Astrocyte (in vitro differentiated cells and primary cell): ENCODE measurements around the gene PPP2R2B. TPM values are rescaled to one million over a fixed set of nuclear protein-coding genes. Genes with fewer than 3 reads are reported as not detected.
A peak's percentile ranks its signal among the peaks of the same experiment; 100 is the strongest.
"Not testable (repeated sequence)": the region's sequence is repeated elsewhere in the genome, so short reads cannot be mapped to it uniquely, and the experiment has no call there.

ENCODE experiments used
- DNase-seq: peaks from one replicate; pipeline ENCODE4 v3.0.0-alpha.2; 2010; ENCODE audit warnings: low read depth
- FAIRE-seq: peaks from 2 replicates; lab custom pipeline; 2011; peaks lifted over from hg19 to GRCh38; lab: Jason Lieb, UNC
- H2AFZ ChIP-seq: 2 replicates; pipeline ENCODE4 v1.6.0; 2012; ENCODE audit warnings: low read depth, low read length, inconsistent platforms
- H3K27ac ChIP-seq: 2 replicates; pipeline ENCODE4 v1.5.1; 2011; ENCODE audit warnings: low read depth, low read length, inconsistent platforms
- H3K27me3 ChIP-seq: 2 replicates; pipeline ENCODE4 v1.6.0; 2011; ENCODE audit warnings: low read length, inconsistent platforms; ENCODE audit not compliant: insufficient read depth
- H3K36me3 ChIP-seq: 2 replicates; pipeline ENCODE4 v1.5.1; 2011; ENCODE audit warnings: low read length, inconsistent platforms; ENCODE audit not compliant: insufficient read depth
- H3K4me1 ChIP-seq: 2 replicates; pipeline ENCODE4 v1.5.1; 2011; ENCODE audit warnings: low read length, inconsistent platforms; ENCODE audit not compliant: insufficient read depth
- H3K4me2 ChIP-seq: 2 replicates; pipeline ENCODE4 v1.6.0; 2012; ENCODE audit warnings: low read length, inconsistent platforms
- H3K4me3 ChIP-seq: 2 replicates; pipeline ENCODE4 v1.5.1; 2011; ENCODE audit warnings: low read depth, mild to moderate bottlenecking, low read length, inconsistent platforms; ENCODE audit not compliant: insufficient read depth
- H3K79me2 ChIP-seq: 2 replicates; pipeline ENCODE4 v1.6.0; 2012; ENCODE audit warnings: mild to moderate bottlenecking, low read length, inconsistent platforms; ENCODE audit not compliant: insufficient read depth
- H3K9ac ChIP-seq: 2 replicates; pipeline ENCODE4 v1.6.0; 2012; ENCODE audit warnings: mild to moderate bottlenecking, low read length, inconsistent platforms
- H3K9me3 ChIP-seq: 2 replicates; pipeline ENCODE4 v1.5.1; 2012; ENCODE audit warnings: low read depth, mild to moderate bottlenecking, low read length, inconsistent platforms; ENCODE audit not compliant: insufficient read depth
- H4K20me1 ChIP-seq: 2 replicates; pipeline ENCODE4 v1.6.0; 2012; ENCODE audit warnings: low read length, inconsistent platforms; ENCODE audit not compliant: insufficient read depth
- H3K27ac Mint-ChIP-seq: one replicate; pipeline ENCODE4 v1.8.0; 2021; ENCODE audit warnings: mild to moderate bottlenecking, mixed read lengths; ENCODE audit not compliant: unreplicated experiment
- H3K27me3 Mint-ChIP-seq: one replicate; pipeline ENCODE4 v1.8.0; 2021; ENCODE audit warnings: low read depth, mixed read lengths; ENCODE audit not compliant: unreplicated experiment
- H3K36me3 Mint-ChIP-seq: one replicate; pipeline ENCODE4 v1.8.0; 2021; ENCODE audit warnings: low read depth, mixed read lengths; ENCODE audit not compliant: unreplicated experiment
- H3K4me1 Mint-ChIP-seq: one replicate; pipeline ENCODE4 v1.8.0; 2021; ENCODE audit warnings: low read depth, mixed read lengths; ENCODE audit not compliant: unreplicated experiment
- H3K4me3 Mint-ChIP-seq: one replicate; pipeline ENCODE4 v1.8.0; 2021; ENCODE audit warnings: mild to moderate bottlenecking, moderate library complexity, mixed read lengths; ENCODE audit not compliant: unreplicated experiment
- H3K9me3 Mint-ChIP-seq: one replicate; pipeline ENCODE4 v1.8.0; 2021; ENCODE audit warnings: mild to moderate bottlenecking, mixed read lengths; ENCODE audit not compliant: unreplicated experiment
- EZH2 ChIP-seq: IDR thresholded peaks from 2 replicates; pipeline ENCODE4 v1.6.1; 2012; ENCODE audit warnings: mild to moderate bottlenecking, low read length, inconsistent platforms; ENCODE audit not compliant: insufficient read depth
- total RNA-seq: library from RNA; stranded (reverse); gene quantifications from 2 replicates; pipeline ENCODE4 v1.2.1, GENCODE V29; 2021
- TF ChIP-seq, protein P1 (sequence below): IDR thresholded peaks from 2 replicates; pipeline ENCODE4 v1.5.1; 2011; ENCODE audit warnings: low read depth, mild to moderate bottlenecking, inconsistent platforms, low read length, moderate library complexity; ENCODE audit not compliant: insufficient read depth

The PPP2R2B gene
- total RNA-seq, 1 donor from 2014 or later, result 5.2 TPM

DNA sequence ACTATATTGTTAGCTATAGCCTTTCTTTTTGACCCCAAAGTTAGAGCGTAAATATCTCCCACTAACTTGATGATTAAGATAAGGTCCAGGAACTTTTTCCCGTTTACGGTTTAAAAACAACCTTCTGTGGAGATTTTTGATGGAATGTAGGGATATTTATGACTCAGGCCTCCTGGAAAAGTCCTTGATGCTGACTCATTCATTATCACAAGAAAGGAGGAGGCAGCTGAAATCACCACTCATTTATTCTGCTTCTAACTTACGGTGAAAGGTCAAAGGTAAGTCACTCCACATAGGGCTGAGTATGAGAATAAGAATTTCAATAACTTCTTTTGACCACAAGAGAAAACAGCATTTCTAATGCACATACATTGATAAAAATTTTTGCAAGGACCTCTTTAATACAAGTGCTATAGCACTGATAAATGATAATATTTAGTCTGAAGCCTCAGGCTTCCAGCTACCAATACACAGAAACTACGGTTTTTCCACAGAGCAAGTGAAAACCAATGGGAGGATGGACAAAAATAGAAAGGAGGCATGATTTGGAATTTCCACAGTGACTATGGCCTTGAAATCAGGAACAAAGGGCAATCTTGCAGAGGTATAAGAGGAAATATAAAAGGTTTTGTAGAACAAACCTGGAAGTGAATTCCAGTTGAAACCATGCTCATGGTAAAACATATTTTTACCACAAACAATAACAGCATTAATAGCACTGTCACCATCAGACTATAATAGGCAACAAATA lies 146.5 kb downstream of the PPP2R2B start:
- Histone ChIP-seq H2AFZ (peak overlapping the region; percentile 7), H3K9ac (peak overlapping the region; percentile 51), H3K79me2 (no peaks in the 10 kb centered on the region), H3K4me1 (peaks cover 27% of the 10 kb centered on the region), H3K4me3 (no peak overlapping the region), H3K36me3 (no peaks in the 10 kb centered on the region), H3K4me2 (peak overlapping the region; percentile 77), H3K27ac (peak overlapping the region; percentile 86), H3K9me3 (peaks cover 4% of the 10 kb centered on the region), H3K27me3 (no peaks in the 10 kb centered on the region), H4K20me1 (no peaks in the 10 kb centered on the region)
- Mint-ChIP-seq H3K36me3 (peaks cover 10% of the 10 kb centered on the region), H3K4me1 (peaks cover 22% of the 10 kb centered on the region), H3K27ac (peak overlapping the region; percentile 84), H3K27me3 (no peaks in the 10 kb centered on the region), H3K4me3 (no peak overlapping the region), H3K9me3 (peaks cover 21% of the 10 kb centered on the region)
- DNase-seq, result peak; percentile 99
- peak; percentile 99 for FAIRE-seq
- TF ChIP-seq, protein P1, sequence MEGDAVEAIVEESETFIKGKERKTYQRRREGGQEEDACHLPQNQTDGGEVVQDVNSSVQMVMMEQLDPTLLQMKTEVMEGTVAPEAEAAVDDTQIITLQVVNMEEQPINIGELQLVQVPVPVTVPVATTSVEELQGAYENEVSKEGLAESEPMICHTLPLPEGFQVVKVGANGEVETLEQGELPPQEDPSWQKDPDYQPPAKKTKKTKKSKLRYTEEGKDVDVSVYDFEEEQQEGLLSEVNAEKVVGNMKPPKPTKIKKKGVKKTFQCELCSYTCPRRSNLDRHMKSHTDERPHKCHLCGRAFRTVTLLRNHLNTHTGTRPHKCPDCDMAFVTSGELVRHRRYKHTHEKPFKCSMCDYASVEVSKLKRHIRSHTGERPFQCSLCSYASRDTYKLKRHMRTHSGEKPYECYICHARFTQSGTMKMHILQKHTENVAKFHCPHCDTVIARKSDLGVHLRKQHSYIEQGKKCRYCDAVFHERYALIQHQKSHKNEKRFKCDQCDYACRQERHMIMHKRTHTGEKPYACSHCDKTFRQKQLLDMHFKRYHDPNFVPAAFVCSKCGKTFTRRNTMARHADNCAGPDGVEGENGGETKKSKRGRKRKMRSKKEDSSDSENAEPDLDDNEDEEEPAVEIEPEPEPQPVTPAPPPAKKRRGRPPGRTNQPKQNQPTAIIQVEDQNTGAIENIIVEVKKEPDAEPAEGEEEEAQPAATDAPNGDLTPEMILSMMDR, result no peak
- no peak for TF ChIP-seq EZH2

DNA sequence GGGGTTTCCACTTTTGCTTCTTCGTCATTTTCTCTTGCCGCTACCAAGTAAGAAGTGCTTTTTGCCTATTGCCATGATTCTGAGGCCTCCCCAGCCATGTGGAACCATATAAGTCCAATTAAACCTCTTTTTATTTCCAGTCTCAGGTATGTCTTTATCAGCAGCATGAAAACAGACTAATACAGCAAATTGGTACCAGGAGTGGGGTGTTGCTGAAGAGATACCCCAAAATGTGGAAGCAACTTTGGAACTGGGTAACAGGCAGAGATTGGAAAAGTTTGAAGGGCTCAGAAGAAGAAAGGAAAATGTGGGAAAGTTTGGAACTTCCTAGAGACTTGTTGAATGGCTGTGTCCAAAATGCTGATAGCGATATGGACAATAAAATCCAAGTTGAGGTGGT lies 149.8 kb downstream of the PPP2R2B start:
- H3K27me3 ChIP-seq, H3K79me2 ChIP-seq, H3K4me2 ChIP-seq, H3K9me3 ChIP-seq, H3K27me3 Mint-ChIP-seq, H3K4me3 ChIP-seq, H3K9ac ChIP-seq, H3K36me3 Mint-ChIP-seq, H3K27ac Mint-ChIP-seq, H3K4me3 Mint-ChIP-seq, H4K20me1 ChIP-seq, FAIRE-seq, H3K36me3 ChIP-seq, DNase-seq, H2AFZ ChIP-seq, H3K27ac ChIP-seq: not testable (repeated sequence)
- H3K4me1 ChIP-seq, result peaks cover 27% of the 10 kb centered on the region
- peaks cover 25% of the 10 kb centered on the region for H3K4me1 Mint-ChIP-seq
- peaks cover 18% of the 10 kb centered on the region for H3K9me3 Mint-ChIP-seq

DNA sequence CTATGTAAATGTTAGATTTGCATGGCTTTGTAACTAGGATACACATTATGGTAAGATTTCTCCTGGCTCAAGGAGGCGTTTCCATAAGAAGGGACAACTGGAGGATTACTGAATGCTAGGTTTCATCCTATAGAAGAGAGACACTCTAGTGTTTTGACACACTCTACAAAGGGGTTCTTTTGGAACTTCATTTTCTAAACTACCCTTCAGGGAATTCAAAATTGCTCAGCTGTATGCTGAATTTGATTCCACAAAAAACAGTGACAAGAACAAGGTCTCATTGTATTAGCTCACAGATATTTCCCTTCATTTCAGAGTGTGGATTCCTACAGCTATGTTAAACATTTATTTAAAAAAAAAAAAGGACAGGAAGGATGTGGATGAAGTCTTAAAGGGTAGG lies 151.7 kb downstream of the PPP2R2B start:
- peaks cover 4% of the 10 kb centered on the region for H3K9me3 ChIP-seq
- H4K20me1 ChIP-seq, result no peaks in the 10 kb centered on the region
- DNase-seq (no peak), FAIRE-seq (no peak)
- no peaks in the 10 kb centered on the region for H3K27me3 Mint-ChIP-seq
- peaks cover 18% of the 10 kb centered on the region for H3K9me3 Mint-ChIP-seq
- H3K9ac ChIP-seq, result no peak overlapping the region
- peaks cover 21% of the 10 kb centered on the region for H3K4me1 Mint-ChIP-seq
- no peak overlapping the region for H3K27ac Mint-ChIP-seq
- H3K4me1 ChIP-seq, result peaks cover 21% of the 10 kb centered on the region
- H3K4me2 ChIP-seq, result no peak overlapping the region
- H3K4me3 ChIP-seq, result no peak overlapping the region
- no peak overlapping the region for H3K4me3 Mint-ChIP-seq
- H3K79me2 ChIP-seq, result no peaks in the 10 kb centered on the region
- no peak overlapping the region for H2AFZ ChIP-seq
- H3K36me3 Mint-ChIP-seq, result peaks cover 10% of the 10 kb centered on the region
- no peaks in the 10 kb centered on the region for H3K27me3 ChIP-seq
- H3K27ac ChIP-seq, result no peak overlapping the region
- H3K36me3 ChIP-seq, result no peaks in the 10 kb centered on the region
- no peak for TF ChIP-seq EZH2
- TF ChIP-seq, protein P1, result no peak
